A549 (cell line): ENCODE data around the gene CFD. TPM values are rescaled to one million over a fixed set of nuclear protein-coding genes. Genes with fewer than 3 reads are reported as not detected.
A peak's percentile ranks its signal among the peaks of the same experiment; 100 is the strongest.

Source experiments
- ATAC-seq, 2 experiments: fragments of 200-7000 bp in 1 of 2; fragments of >200 bp in 1 of 2; cut with Nextera tagmentation in 1 of 2; cut with Tn5 transposase in 1 of 2; 3 replicates each; pipeline versions ENCODE4 v1.8.0 to v1.9.1; 2018 to 2020; ENCODE audit warnings: mild to moderate bottlenecking in 1 of 2, moderate library complexity in 1 of 2
- CTCF ChIA-PET: fragments of 300-600 bp; sonication (Branson Sonifier 250); formaldehyde crosslinking; extraction: SDS; loops from one replicate; lab custom pipeline; 2021; ENCODE audit warnings: antibody characterized with exemption, inconsistent platforms; lab: Yijun Ruan, JAX
- POLR2A ChIA-PET: fragments of 350-600 bp; formaldehyde crosslinking; extraction: SDS; loops from one replicate; lab custom pipeline; 2021; ENCODE audit warnings: antibody characterized with exemption, inconsistent platforms; lab: Yijun Ruan, JAX
- DNase-seq, 2 experiments: peaks; one replicate each; pipeline versions ENCODE4 v3.0.0 to v3.0.0-alpha.2; 2011 to 2016; ENCODE audit warnings: low read depth in 1 of 2, low spot score in 1 of 2
- FAIRE-seq: peaks from 2 replicates; lab custom pipeline; 2011; peaks lifted over from hg19 to GRCh38; lab: Jason Lieb, UNC
- H3K27ac ChIP-seq, 2 experiments: fragments of >200 bp; sonication (Bioruptor Twin); formaldehyde crosslinking; 3 replicates each; pipeline ENCODE4 v1.5.1; 2016 to 2017
- H3K4me1 ChIP-seq: fragments of >200 bp; sonication (Bioruptor Twin); formaldehyde crosslinking; 3 replicates; pipeline ENCODE4 v1.6.1; 2016
- H3K4me2 ChIP-seq: fragments of >200 bp; sonication (Bioruptor Twin); formaldehyde crosslinking; 3 replicates; pipeline ENCODE4 v1.6.1; 2016
- H3K4me3 ChIP-seq: fragments of >200 bp; sonication (Bioruptor Twin); formaldehyde crosslinking; 3 replicates; pipeline ENCODE4 v1.5.1; 2016
- H3K9me3 ChIP-seq: fragments of >200 bp; sonication (Bioruptor Twin); formaldehyde crosslinking; 3 replicates; pipeline ENCODE4 v1.6.1; 2016
- BHLHE40 ChIP-seq: IDR thresholded peaks from 2 replicates; pipeline ENCODE4 v1.6.1; 2012; ENCODE audit warnings: low read depth, low read length, inconsistent platforms
- CBX2 ChIP-seq: fragments of 200-600 bp; sonication (generic); IDR thresholded peaks from 2 replicates; pipeline ENCODE4 v1.6.1; 2016; ENCODE audit warnings: low read depth, mild to moderate bottlenecking, borderline replicate concordance
- CHD4 ChIP-seq: fragments of 200-600 bp; sonication (generic); IDR thresholded peaks from 2 replicates; pipeline ENCODE4 v1.6.1; 2016; ENCODE audit warnings: antibody characterized with exemption, mild to moderate bottlenecking, borderline replicate concordance
- ELK1 ChIP-seq: fragments of 150-350 bp; IDR thresholded peaks from 2 replicates; pipeline ENCODE4 v1.6.1; 2014; ENCODE audit warnings: low read depth, mild to moderate bottlenecking, low read length
- EP300 ChIP-seq, 2 experiments: fragments of >200 bp; sonication (Bioruptor Twin); formaldehyde crosslinking; IDR thresholded peaks; 2 replicates in 1 of 2; 3 replicates in 1 of 2; pipeline ENCODE4 v1.6.1; 2016 to 2017
- ESRRA ChIP-seq: fragments of 150-350 bp; IDR thresholded peaks from 2 replicates; pipeline ENCODE4 v1.6.1; 2014; ENCODE audit warnings: mild to moderate bottlenecking, low read length, borderline replicate concordance
- HDAC2 ChIP-seq: fragments of 200-600 bp; sonication (generic); IDR thresholded peaks from 2 replicates; pipeline ENCODE4 v1.6.1; 2016
- HEYL ChIP-seq: fragments of 250-450 bp; sonication (Bioruptor Pico); IDR thresholded peaks from 2 replicates; pipeline ENCODE4 v1.8.0; 2021; ENCODE audit warnings: mild to moderate bottlenecking, moderate library complexity
- HMGXB4 ChIP-seq: fragments of 250-450 bp; sonication (Bioruptor Pico); IDR thresholded peaks from 2 replicates; pipeline ENCODE4 v1.5.0; 2021; ENCODE audit warnings: mild to moderate bottlenecking, moderate library complexity, borderline replicate concordance
- HOXA7 ChIP-seq: fragments of 250-450 bp; sonication (Bioruptor Pico); IDR thresholded peaks from 2 replicates; pipeline ENCODE4 v1.5.0; 2020; ENCODE audit warnings: mild to moderate bottlenecking, moderate library complexity
- HOXB13 ChIP-seq: fragments of 250-450 bp; sonication (Bioruptor Pico); IDR thresholded peaks from 2 replicates; pipeline ENCODE4 v1.5.0; 2020; ENCODE audit warnings: low read depth, mild to moderate bottlenecking, moderate library complexity
- MAFK ChIP-seq: fragments of 450-650 bp; IDR thresholded peaks from 2 replicates; pipeline ENCODE4 v1.6.1; 2014; ENCODE audit not compliant: partially characterized antibody
- MYC ChIP-seq: IDR thresholded peaks from 2 replicates; pipeline ENCODE4 v1.6.1; 2012; ENCODE audit warnings: mild to moderate bottlenecking, inconsistent platforms, low read length, improper control_type of control experiment, borderline replicate concordance
- NFE2L2 ChIP-seq: fragments of 150-350 bp; conservative IDR thresholded peaks from 2 replicates; pipeline ENCODE4 v1.6.1; 2014; ENCODE audit warnings: low read length
- PHF8 ChIP-seq: fragments of 200-600 bp; sonication (generic); IDR thresholded peaks from 2 replicates; pipeline ENCODE4 v1.6.1; 2016; ENCODE audit warnings: low read depth, mild to moderate bottlenecking, antibody characterized with exemption, moderate library complexity, borderline replicate concordance
- POLR2A ChIP-seq: IDR thresholded peaks from 2 replicates; pipeline ENCODE4 v1.6.1; 2012; ENCODE audit warnings: mild to moderate bottlenecking, low read length
- POLR2AphosphoS2 ChIP-seq: conservative IDR thresholded peaks from 2 replicates; pipeline ENCODE4 v1.6.1; 2012; ENCODE audit warnings: low read length, improper control_type of control experiment, inconsistent platforms
- RFX5 ChIP-seq: fragments of 450-650 bp; IDR thresholded peaks from 2 replicates; pipeline ENCODE4 v1.7.1; 2014; ENCODE audit warnings: antibody characterized with exemption, mild to moderate bottlenecking, moderate library complexity
- SMC3 ChIP-seq: fragments of >200 bp; sonication (Bioruptor Twin); formaldehyde crosslinking; IDR thresholded peaks from 3 replicates; pipeline ENCODE4 v1.6.1; 2018; ENCODE audit warnings: inconsistent platforms
- SREBF2 ChIP-seq: fragments of 450-650 bp; IDR thresholded peaks from 2 replicates; pipeline ENCODE4 v1.6.1; 2014; ENCODE audit warnings: mild to moderate bottlenecking, moderate library complexity
- USF2 ChIP-seq: fragments of 450-650 bp; IDR thresholded peaks from 2 replicates; pipeline ENCODE4 v1.6.1; 2014; ENCODE audit warnings: antibody characterized with exemption
- ZC3H11A ChIP-seq: fragments of 450-650 bp; IDR thresholded peaks from 2 replicates; pipeline ENCODE4 v1.6.1; 2014; ENCODE audit warnings: antibody characterized with exemption, mild to moderate bottlenecking
- WGBS: methylation state at CpG from one replicate; pipeline ENCODE4 v1.1.6; 2017; ENCODE audit errors: missing lambda C conversion rate; 5-methylcytosine and 5-hydroxymethylcytosine counted together
- polyA plus RNA-seq, 4 experiments: library from polyadenylated mRNA; depleted of rRNA in 3 of 4; stranded (reverse); fragments of >200 nt; fragmentation: RNase III in 1 of 4; extraction: RNeasy Plus Mini Kit Qiagen cat#74134 plus additional on column Dnase treatment in 1 of 4; gene quantifications; 2 replicates in 3 of 4; 3 replicates in 1 of 4; pipeline ENCODE4 v1.2.3, GENCODE V29; 2011 to 2017

The CFD gene
- polyA plus RNA-seq, 2 of the 4 experiments (the other 2 are of a cell fraction) = 7.6 to 14.3 TPM

- no CpG with 5 or more reads among the region's 64 CpGs for WGBS
- Histone ChIP-seq H3K27ac (peak overlapping the region; percentile 78 to 88), H3K4me2 (peak overlapping the region; percentile 94), H3K4me1 (peaks cover 7% of the 10 kb centered on the region; the same call in 2 of the 3 replicates), H3K9me3 (no peaks in the 10 kb centered on the region), H3K4me3 (peak overlapping the region; percentile 73)
- ATAC-seq (peak; percentile 48 to 52), FAIRE-seq (no peak), DNase-seq (no peak)
- ChIA-PET CTCF (no interaction called here), POLR2A (no interaction called here)
- no peak for TF ChIP-seq HOXA7 (CRISPR knock-in tag)
- TF ChIP-seq PHF8 = peak; percentile 47; the same call in 1 of the 2 replicates
- TF ChIP-seq RFX5 = no peak
- TF ChIP-seq USF2 = no peak
These were observed 38.1 kb upstream of the CFD start for GRCh38 chr19:821231-821824.

- no peak for FAIRE-seq
- no peak for DNase-seq
- POLR2A ChIA-PET = no interaction called here
- Histone ChIP-seq H3K4me2 (peak within 1 kb of the TSS; percentile 94), H3K4me3 (peak within 1 kb of the TSS; percentile 73), H3K9me3 (no peaks in the 10 kb centered on the region), H3K27ac (peak within 1 kb of the TSS; percentile 78 to 88), H3K4me1 (peaks cover 7% of the 10 kb centered on the region; the same call in 2 of the 3 replicates)
- no CpG with 5 or more reads among the region's 86 CpGs for WGBS
- TF ChIP-seq MYC (no peak), NFE2L2 (no peak), POLR2AphosphoS2 (no peak), MAFK (no peak), HOXB13 (CRISPR knock-in tag) (no peak), HMGXB4 (CRISPR knock-in tag) (no peak), BHLHE40 (no peak), ZC3H11A (no peak), RFX5 (no peak), SREBF2 (no peak), HEYL (CRISPR knock-in tag) (no peak), HDAC2 (no peak), CHD4 (no peak), SMC3 (no peak), EP300 (IDR thresholded peaks at IDR 0.05) (no peak), HOXA7 (CRISPR knock-in tag) (no peak), ELK1 (no peak), CBX2 (no peak), ESRRA (no peak), POLR2A (no peak)
- CTCF ChIA-PET = no interaction called here
- peak in 1 of 2 experiments; percentile 36; a peak in 3 of 6 replicates for ATAC-seq
These were observed 37.5 kb upstream of the CFD start, which contains the start of gene PLPPR3 for GRCh38 chr19:821825-822503. PLPPR3 (minus strand) TSS chr19:821955; CDS start chr19:821559, 396 bp downstream.
